ENCODE data around the gene IPPK.
"Not testable (repeated sequence)": the region's sequence is repeated elsewhere in the genome, so short reads cannot be mapped to it uniquely, and the experiment has no call there.

IPPK gene

DNA sequence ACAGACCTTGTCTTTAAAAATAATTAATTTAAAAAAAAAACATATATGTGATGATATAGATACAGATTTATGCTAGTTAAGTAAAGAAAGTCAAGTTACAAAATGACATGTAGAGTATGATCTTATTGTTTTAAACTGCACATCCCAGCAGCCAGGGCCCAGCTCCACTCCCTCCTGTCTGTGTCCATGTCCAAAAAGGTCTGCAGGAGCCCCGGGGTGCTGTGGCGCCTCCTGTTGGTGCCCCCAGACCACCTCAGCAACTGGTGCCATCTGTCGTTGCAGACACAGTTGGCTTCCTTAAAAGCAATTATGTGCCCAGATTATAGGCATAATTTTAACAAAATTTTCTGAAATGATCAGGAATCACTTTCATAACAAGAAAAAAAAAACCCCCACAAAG is 33.3 kb downstream of the IPPK start:
- DNase-seq = no peak

DNA sequence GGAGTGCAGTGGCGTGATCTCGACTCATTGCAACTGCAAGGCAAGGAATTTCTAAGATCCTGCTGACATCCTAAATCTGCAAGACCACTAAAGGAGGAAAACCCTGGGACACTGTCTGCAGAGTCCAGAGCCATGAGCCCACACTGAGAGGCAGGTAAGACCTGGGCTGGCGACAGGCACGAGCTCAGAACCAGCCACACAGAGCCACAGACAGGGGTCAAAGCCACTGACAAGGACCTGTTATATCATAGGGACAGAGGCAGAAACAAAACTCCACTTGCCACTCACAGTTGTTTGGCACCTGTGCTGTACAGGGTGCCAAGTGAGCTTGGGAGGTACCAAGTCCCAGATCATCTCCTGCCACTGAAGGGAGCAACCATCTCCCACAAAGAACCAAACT is 34.2 kb downstream of the IPPK start:
- DNase-seq = no peak

DNA sequence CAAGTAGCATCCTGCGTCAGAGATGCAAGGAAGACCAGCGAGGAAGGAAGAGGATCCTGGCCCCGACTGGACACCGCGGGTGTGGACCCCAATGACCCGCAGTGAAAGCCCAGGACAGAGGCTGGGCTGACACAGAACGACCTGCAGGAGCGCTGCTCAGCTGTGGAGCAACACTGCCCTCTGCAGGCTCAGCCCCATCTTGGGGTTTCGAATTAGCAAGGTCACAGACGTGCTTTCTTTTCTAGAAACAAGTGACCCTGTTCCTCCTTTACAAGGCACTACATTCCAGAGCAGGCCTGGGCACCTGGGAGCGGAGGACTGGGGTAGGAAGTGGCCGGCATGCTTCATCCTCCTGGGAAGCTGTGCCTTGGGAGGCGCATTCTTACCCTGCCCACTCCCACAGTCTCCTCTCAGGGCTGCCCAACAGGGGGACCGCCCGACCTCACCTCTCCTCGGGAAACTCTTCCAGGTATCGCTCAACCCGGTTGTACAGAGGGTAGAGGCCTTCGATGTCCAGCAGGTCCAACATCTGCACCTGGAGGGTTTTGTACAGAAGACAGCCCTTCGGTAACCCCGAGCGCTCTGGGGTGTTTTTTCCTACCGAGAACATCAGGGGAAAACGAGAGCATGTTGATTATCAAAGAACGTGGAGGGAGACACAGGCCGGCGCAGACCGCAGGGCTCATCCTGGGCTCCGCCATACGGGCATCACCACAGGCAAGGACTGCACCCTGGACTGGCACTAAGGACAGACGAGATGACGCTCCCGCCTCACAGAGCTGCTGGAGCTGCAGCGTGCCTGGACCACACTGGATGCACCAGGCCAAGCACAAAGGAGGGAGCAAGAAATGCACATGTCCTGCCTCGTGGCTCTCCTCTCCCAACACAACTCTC is 35.0 kb downstream of the IPPK start:
- DNase-seq = peak; percentile 77

DNA sequence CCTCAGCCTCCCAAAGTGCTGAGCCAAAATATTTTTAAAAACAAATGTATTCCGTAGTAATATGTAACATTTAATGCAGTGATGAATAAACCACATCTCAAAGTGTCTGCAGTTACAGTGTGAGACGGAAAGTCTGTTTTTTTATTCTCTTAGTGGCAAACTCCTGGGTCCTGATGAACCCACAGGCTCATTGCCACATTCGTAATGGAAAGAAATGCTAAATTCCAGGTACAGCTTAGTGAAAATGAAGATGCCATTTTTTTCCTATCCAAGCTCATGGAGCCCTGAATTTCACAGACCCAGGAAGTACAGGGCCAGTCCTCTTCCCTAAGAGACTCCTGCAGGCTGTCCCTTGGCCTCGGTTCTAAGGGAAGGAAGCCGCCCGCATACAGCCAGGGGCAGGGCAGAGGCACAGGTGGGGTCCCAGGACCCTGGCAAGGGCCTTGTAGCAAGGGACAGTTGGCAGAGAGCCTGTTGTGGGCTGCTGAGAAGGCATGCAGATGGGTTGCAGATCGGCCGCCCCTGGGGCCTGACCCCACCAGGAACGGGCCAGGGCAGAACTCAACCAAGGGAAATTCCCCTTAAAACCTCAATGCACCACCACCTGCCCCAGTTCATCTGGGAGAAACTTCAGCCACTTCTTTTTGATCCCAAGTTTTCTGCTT is 36.2 kb downstream of the IPPK start:
- no peak for DNase-seq

DNA sequence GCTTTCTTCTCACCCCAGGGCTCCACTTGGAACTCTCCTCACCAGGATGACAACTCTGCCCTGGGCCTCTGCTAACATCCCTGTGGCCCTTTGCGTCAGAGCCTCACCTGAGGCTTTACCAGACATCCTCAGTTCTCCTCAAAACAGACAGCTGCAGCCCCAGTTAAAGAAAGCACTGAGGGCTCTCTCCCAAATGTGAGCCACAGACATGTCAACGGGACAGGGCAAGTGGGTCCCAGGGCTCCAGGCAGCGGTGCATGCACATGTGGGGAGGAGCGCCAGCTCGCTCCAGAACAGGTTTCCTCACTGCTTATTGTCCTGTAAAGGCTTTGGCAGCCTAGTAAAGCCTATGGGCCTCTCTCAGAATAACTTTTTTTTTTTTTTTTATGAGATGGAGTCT is 37.3 kb downstream of the IPPK start:
- no peak for DNase-seq

DNA sequence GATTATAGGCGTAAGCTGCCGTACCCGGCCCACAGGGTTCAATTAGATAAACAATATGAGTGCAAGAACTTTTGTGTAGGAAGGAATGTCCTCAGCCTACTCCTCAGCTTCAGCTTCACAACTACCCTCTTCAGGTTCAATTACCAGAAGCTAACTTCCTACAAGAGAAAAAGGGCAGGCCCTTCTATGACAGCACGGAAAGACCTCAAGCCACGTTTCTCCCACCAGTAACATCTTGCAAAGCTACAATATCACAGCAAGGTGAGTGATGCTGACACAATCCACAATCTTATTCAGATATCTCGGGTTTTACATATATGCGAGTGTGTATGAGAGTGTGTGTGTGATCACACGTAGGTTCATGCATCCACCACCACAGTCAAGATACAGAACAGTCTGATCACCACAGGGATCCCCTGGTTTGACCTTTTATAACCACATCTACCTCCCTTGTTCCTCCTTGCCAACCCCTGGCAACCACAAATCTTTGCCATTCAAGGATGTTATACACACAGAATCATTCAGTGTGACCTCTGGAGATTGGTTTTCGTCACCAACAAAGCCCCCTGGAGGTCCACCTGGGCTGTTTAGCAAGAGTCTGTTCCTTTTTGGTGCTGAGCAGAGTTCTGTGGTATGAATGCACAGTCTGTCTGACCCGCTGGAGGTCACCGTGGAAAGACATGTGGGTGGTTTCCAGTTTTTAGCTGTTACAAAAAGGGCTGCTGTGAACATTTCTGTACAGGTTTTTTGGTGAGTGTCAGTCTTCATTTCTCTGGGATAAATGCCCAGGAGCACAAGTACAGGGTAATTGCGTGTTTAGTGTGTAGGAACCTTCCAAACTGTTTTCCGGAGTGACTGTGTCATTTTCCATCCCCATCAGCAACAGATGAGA is 38.2 kb downstream of the IPPK start:
- no peak for DNase-seq

DNA sequence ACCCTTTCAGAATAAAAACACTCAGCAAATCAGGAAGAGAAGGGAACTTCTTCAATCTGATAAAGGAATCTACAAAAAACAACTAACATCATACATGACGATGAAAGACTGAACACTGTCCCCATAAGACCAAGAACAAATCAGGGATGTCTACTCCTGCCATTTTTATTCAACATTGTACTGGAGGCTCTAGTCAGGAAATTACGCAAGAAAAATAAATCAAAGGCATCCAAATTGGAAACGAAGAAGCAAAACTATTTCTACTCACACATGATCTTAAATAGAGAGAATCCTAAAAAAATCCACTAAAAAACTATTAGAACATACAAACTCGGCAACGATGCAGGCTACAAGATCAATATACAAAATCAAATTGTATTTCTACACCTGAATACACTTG is 42.3 kb downstream of the IPPK start:
- no peak for DNase-seq

DNA sequence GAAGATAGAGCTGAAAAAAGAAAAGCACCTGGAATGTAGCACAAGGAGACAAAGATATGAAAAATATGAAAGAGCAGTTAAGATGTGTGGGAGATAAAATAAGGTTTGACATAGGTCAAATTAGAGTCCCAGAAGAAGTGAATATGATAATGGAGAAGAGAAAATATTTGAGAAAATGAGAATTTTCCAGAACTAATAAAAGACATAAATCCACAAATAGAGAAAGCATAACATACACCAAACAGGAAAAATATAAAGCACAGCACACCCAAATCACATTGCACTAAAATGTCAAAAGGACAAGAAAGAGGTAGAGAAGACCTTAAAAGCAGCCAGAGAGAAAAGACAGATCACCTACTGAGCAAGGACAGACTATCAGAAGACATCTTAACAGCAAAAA is 43.4 kb downstream of the IPPK start:
- no peak for DNase-seq

DNA sequence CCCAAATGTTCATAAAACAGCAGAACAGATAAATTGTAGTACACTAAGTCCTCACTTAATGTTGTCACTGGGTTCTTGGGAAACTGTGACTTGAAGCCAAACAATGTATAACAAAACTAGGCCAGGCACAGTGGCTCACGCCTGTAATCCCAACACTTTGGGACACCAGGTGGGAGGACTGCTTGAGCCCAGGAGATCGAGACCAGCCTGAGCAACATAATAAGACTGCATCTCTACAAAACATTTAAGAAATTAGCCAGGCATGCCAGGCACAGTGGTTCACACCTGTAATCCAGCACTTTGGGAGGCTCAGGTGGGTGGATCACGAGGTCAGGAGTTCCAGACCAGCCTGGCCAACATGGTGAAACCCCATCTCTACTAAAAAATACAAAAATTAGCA is 46.0 kb downstream of the IPPK start:
- DNase-seq = not testable (repeated sequence)

DNA sequence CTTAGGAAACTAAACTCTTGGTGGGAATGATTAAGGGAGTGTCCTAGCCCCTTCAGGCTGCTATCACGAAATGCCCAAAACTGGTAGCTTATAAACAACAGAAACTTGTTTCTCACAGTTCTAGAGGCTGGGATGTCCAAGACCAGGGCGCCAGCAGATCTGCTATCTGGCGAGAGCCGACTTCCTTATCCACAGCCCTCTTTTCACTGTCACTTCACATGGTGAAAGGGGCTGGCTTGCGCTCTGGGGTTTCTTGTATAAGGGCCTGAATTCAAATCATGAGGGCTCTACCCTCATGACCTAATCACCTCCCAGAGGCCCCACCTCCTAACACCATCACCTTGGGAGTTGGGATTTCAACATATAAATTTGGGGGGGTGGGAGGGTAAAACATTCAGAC is 49.1 kb downstream of the IPPK start:
- no peak for DNase-seq

DNA sequence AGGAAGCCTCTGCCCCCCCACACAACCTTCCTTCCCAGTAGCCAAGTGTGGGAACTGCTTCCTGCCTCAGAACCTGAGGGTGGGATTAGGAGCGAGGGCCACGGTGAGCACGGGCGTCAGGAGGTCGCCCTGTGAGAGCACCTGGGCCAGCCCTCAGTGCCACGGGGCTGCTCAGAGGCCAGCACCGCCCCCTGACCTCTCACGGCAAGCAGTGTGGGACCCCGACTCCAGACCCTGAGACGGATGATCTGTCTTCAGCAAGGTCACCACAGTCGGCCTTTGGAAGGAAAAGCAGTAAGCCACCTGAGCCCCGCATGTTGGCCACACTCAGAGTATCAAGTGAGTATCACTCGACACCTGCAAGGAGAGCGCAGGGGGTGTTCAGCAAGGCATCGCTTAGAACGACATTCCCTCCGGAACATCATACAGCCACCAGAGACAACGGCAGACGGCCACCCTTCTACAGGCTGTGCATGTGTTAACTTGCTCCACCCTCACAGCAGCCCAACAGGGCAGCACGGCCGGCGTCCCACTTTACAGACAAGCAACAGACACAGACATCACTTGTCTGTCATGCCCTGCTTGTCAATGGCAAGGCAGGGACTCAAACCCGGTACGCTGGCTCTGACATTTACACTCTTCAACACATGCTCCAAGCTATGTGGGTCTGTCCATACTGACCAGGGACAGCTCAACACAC is 50.2 kb downstream of the IPPK start:
- DNase-seq = no peak

DNA sequence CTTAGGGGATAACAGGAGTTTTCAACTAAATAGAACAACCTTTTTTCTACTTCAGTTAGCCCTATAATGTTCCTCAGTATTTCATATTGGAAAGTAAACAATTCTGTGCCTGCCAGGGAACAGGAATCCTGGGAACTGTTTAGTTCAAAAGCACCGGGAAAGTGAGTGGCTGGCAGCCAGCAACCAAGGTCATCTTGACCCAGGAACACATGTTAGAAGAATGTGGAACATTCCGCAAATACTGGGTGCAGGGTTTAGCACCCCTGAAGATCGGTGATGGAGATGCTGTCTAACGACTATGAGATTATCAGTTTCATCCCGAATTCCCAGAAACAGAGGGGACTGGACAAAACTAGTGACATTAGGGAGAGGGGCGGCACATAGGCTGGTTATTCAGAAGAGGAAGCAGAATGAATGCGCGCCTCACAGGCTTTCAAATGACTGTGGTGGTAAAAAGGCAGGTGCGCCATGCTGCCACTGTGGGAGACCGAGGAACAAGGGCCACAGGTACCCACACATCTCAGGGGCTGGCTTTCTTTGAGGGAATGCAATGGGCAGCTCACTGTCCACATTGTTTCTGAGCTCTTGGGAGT is 51.2 kb downstream of the IPPK start:
- no peak for DNase-seq

DNA sequence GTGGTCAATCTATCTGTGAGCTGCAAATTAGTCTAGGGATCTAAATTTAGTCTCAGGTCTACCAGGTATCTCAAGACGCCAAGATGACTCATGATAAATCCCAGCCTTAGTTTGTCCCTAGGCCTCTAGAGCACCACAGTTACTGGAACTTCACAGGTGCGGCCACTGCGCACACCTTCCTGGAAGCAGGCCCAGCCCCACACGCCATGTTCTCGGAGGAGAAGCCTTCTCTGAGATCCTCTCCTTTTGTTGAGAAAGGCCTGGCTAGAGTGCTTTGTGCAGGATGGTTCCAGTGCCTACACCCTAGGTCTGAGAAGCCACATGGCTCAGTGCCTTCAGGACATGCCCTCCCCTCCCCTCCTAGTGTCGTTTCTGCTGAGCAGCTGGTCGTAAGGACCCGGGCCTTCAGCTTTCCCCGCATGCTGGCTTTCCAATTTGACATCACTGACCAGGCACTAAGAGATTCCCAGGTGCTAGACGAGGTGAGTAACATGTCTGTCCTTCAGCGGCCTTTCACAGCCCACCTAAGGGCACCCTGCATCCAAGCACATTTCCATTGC is 51.9 kb downstream of the IPPK start:
- DNase-seq = no peak

DNA sequence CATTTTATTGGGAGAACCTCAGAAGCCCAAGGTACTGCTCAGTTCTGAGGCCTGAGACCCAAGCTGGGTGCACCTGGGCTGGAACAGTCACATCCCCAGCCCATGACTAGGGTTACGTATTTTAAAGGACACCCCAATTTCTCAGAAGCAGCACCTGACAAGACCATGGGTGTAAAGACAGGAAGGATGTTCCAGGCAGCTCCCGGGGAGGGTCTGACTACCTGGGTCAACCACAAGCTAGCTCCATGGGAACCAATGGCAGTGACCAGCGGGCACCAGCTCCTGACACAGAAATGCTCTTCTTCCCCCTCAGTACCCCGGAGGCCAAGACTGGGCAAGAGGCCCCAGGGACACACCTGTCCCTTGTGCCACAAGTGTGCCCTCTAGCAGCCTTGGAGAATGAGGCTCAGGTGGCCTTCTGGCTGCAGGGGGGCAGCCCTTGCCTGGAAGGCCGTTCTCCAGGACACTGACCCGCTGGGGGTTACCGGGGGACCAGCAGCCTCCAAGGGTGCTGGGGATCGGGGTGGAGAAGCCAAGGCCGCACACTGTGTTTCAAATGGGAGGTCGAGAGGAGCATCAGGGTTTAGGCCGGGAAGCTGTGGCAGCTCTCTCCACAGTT is 52.6 kb downstream of the IPPK start:
- DNase-seq = no peak

DNA sequence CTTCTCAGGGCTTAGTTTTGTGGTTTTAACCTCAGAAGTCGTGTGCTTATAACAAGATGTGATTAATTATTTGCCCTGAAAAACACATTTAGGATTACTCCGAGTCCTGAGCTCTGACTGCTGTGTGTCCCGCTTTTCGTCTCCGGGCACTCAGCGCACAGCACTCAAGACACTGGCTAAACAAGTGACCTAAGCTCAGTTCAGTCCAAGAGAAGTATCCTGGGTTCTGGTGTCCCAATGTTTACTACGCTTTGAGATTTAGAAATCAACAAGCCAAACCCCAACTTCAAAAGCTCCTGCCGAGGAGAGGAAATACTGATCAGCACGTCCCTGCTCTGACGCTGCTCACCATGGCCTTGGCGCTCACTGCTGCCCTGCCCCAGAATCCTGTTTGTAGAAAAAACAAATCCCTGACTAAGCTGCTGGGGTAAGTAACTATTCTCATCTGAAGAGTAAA is 53.2 kb downstream of the IPPK start:
- no peak for DNase-seq

DNA sequence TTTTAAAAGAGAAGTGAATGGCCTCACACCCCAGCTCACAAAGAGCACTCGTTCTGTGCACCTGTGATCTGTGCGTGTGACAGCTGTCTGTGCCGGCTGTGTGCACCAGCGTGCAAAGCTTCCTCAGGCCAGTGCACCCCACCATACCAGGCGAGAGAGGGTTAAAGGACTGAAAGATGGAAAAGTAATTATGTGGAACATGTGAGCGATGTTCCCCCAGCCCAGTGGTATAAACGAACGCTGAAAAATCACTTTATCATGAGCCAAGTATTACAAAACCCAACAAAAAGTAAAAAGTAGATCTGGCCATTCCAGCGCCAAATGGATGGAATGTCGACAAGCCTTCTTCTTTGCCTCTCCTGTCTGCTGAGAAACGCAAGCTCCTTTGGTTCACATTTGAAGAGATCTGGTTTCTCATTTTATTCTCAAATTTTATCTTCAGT is 53.7 kb downstream of the IPPK start:
- no peak for DNase-seq

DNA sequence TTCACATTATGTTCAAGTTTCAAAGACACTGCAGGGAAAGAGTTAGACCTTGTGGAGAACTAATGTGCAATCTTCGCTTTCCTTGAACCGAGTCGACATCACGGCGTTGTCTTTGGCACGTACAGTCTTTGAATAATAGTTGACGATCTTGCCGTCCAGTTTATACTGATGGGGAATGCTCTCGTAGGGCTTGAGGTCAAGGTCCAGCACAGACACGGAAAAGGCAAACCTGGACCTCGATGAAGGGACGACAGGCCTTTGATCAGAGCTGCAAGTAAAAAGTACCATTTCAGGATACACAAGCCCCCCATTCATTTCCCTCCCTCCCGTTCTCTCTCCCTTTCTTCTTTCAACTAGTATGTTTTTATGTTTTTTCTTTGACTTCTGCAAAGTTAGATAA is 54.1 kb downstream of the IPPK start:
- no peak for DNase-seq

DNA sequence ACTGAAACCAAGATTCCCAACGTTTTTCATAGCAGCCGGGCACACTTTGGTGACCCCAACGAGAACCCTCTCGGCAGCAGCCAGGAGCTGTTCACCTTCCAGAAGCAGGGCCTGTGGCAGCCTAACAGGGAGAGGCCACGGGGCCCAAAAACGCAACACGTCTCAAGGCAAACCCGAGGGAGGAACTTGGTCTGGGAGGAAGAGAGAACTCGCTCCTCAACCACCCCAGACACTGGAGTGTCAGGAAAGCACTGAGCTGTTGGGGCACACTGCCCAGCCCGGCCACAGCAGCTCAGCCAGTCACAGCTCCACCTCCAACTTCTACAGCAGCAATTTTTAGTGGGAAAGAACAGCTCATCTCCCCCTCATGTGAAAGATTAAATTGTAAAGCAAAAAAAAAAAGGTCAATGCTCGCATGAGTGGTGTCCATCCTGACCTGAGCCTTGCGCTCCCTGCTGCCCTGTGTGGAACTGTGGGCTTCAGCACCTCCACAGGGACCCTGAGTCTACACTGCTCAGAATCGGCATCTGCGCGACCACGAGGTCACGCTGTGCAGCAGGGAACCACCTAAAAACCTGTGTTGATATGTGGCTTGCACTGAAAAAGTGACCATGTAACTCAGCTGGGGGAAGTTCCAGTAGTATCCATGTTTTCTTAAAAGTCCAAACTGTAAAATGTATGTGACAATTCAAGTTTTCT is 55.0 kb downstream of the IPPK start:
- DNase-seq = no peak

DNA sequence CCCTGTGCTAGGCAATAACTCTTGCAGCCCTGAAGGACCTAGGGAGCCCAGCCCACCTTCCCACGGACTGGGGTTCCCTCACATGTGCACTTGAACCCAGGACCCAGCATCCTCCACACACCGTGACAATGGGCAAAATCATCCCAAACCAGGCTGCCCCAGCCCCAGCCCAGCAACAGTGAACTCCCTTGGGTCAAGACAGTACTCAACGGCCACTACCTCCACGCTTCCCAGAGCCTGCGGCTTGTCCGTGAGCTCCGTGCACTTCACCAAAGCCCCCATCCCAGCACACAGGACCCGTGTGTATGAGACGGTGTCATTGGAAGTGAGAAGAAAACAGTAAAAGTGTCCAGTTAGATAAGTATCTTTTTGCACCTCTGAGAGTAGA is 55.8 kb downstream of the IPPK start:
- no peak for DNase-seq

DNA sequence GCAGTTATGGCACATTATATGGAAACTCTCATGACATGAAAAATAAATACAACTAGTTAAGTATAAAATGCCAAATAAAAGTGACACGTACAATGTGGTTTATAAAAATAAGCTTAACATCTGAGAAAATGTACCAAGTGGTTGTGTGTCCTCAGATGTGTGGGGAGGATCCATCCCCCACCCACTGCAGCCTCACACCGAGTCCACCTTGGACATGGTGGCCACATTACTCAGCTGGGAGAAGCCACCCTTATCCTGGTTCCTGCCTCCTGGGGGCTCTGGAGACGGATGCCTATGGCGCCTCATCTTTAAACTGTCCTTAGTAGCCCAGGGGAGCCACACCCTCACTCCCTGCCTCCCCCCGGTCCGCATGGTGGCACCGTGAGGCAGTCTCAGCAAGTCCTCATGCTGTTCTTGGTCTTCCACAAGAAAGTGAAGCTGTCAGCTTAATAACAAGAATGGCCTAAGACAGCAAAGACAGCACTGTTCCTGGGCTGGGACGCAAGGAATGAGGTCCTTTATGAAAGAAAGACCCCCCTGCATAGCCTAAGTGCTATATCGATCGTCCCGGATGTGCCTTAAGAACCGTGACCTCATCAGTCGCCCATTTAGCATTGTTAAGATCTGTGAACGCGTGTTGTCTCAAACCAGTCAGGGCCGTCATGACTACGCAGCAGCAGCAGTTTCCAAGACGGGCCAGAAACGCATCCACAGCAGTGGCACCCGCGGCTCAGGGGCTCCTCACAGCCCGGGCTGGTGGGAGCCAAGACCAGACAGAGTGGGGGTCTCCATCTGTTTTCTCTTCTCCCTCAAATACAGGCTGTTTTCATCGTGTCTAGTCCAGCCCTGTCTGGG is 56.4 kb downstream of the IPPK start:
- DNase-seq = no peak
